HEK293 (cell line): ENCODE results near the gene UBE2D2.

ENCODE experiments used
- EGR2 ChIP-seq: fragments of 450-650 bp; formaldehyde crosslinking; IDR thresholded peaks from 2 replicates; pipeline ENCODE4 v1.5.1; 2016; ENCODE audit warnings: low read depth, missing biosample characterization, missing genetic modification characterization
- INSM2 ChIP-seq: fragments of 450-650 bp; formaldehyde crosslinking; IDR thresholded peaks from 2 replicates; pipeline ENCODE4 v1.5.1; 2016; ENCODE audit warnings: missing biosample characterization, missing genetic modification characterization
- MEIS1 ChIP-seq: sonication (generic); formaldehyde crosslinking; IDR thresholded peaks from 2 replicates; pipeline ENCODE4 v1.8.1; 2022; ENCODE audit warnings: missing genetic modification reagents, mild to moderate bottlenecking, borderline replicate concordance
- PBX3 ChIP-seq: sonication (generic); formaldehyde crosslinking; IDR thresholded peaks from 2 replicates; pipeline ENCODE4 v1.8.1; 2022; ENCODE audit warnings: mild to moderate bottlenecking, moderate library complexity, missing genetic modification reagents
- TCF7L2 ChIP-seq: IDR thresholded peaks from 2 replicates; pipeline ENCODE4 v1.6.1; 2011; ENCODE audit warnings: low read depth, mild to moderate bottlenecking, inconsistent platforms, low read length, moderate library complexity, borderline replicate concordance
- YY1 ChIP-seq: fragments of 450-650 bp; formaldehyde crosslinking; IDR thresholded peaks from 2 replicates; pipeline ENCODE4 v1.5.1; 2018; ENCODE audit warnings: missing biosample characterization, missing genetic modification characterization
- ZNF133 ChIP-seq: fragments of 450-650 bp; formaldehyde crosslinking; IDR thresholded peaks from 2 replicates; pipeline ENCODE4 v1.5.1; 2016; ENCODE audit warnings: missing biosample characterization, missing genetic modification characterization
- ZNF138 ChIP-seq: fragments of 450-650 bp; formaldehyde crosslinking; IDR thresholded peaks from 2 replicates; pipeline ENCODE4 v1.5.1; 2016; ENCODE audit warnings: missing biosample characterization, missing genetic modification characterization, borderline replicate concordance
- ZNF174 ChIP-seq: fragments of 450-650 bp; formaldehyde crosslinking; IDR thresholded peaks from 2 replicates; pipeline ENCODE4 v1.5.0; 2017; ENCODE audit warnings: missing biosample characterization, mild to moderate bottlenecking, missing genetic modification characterization
- ZNF311 ChIP-seq: fragments of 450-650 bp; formaldehyde crosslinking; IDR thresholded peaks from 2 replicates; pipeline ENCODE4 v1.5.1; 2017; ENCODE audit warnings: missing biosample characterization, missing genetic modification characterization, borderline replicate concordance
- ZNF350 ChIP-seq: fragments of 450-650 bp; formaldehyde crosslinking; IDR thresholded peaks from 2 replicates; pipeline ENCODE4 v1.5.0; 2017; ENCODE audit warnings: missing biosample characterization, mild to moderate bottlenecking, missing genetic modification characterization
- ZNF639 ChIP-seq: fragments of 450-650 bp; formaldehyde crosslinking; IDR thresholded peaks from 2 replicates; pipeline ENCODE4 v1.5.1; 2016; ENCODE audit warnings: missing biosample characterization, missing genetic modification characterization
- ZSCAN23 ChIP-seq: fragments of 450-650 bp; formaldehyde crosslinking; IDR thresholded peaks from 2 replicates; pipeline ENCODE4 v1.5.1; 2016; ENCODE audit warnings: missing biosample characterization, missing genetic modification characterization
- TF ChIP-seq, protein P1 (sequence below): fragments of 450-650 bp; formaldehyde crosslinking; IDR thresholded peaks from 2 replicates; pipeline ENCODE4 v1.5.1; 2016; ENCODE audit warnings: missing biosample characterization, missing genetic modification characterization

GRCh38 chr5:139597134-139597533, 36.0 kb downstream of the UBE2D2 start:
- TF ChIP-seq ZSCAN23 (tag by site-specific recombination) = no peak
- no peak for TF ChIP-seq YY1
- no peak for TF ChIP-seq ZNF138 (tag by site-specific recombination)
- no peak for TF ChIP-seq ZNF350 (tag by site-specific recombination)
- no peak for TF ChIP-seq EGR2
- no peak for TF ChIP-seq INSM2
- TF ChIP-seq ZNF133 (tag by site-specific recombination) = no peak
- no peak for TF ChIP-seq ZNF311 (tag by site-specific recombination)
- no peak for TF ChIP-seq ZNF174
- TF ChIP-seq MEIS1 (CRISPR knock-in tag) = no peak
- TF ChIP-seq ZNF639 (tag by site-specific recombination) = no peak
- no peak for TF ChIP-seq PBX3 (CRISPR knock-in tag)
- TF ChIP-seq, protein P1, sequence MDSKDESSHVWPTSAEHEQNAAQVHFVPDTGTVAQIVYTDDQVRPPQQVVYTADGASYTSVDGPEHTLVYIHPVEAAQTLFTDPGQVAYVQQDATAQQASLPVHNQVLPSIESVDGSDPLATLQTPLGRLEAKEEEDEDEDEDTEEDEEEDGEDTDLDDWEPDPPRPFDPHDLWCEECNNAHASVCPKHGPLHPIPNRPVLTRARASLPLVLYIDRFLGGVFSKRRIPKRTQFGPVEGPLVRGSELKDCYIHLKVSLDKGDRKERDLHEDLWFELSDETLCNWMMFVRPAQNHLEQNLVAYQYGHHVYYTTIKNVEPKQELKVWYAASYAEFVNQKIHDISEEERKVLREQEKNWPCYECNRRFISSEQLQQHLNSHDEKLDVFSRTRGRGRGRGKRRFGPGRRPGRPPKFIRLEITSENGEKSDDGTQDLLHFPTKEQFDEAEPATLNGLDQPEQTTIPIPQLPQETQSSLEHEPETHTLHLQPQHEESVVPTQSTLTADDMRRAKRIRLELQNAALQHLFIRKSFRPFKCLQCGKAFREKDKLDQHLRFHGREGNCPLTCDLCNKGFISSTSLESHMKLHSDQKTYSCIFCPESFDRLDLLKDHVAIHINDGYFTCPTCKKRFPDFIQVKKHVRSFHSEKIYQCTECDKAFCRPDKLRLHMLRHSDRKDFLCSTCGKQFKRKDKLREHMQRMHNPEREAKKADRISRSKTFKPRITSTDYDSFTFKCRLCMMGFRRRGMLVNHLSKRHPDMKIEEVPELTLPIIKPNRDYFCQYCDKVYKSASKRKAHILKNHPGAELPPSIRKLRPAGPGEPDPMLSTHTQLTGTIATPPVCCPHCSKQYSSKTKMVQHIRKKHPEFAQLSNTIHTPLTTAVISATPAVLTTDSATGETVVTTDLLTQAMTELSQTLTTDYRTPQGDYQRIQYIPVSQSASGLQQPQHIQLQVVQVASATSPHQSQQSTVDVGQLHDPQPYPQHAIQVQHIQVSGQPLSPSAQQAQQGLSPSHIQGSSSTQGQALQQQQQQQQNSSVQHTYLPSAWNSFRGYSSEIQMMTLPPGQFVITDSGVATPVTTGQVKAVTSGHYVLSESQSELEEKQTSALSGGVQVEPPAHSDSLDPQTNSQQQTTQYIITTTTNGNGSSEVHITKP (tag by site-specific recombination) = no peak
- no peak for TF ChIP-seq TCF7L2
